T-helper 2 cell treated with Interferon-gamma antibody and Interleukin-4, amounts not matched to agents 5 μg/mL and 100 μg/mL, for 36 hours (primary cell): ENCODE measurements around the gene NEURL1.
"Not testable (repeated sequence)": the region's sequence is repeated elsewhere in the genome, so short reads cannot be mapped to it uniquely, and the experiment has no call there.

Source experiments
- DNase-seq: peaks from one replicate; pipeline ENCODE4 v3.0.0; 2021; ENCODE audit warnings: low spot score
- H3K27ac Mint-ChIP-seq: one replicate; pipeline ENCODE4 v1.8.0; 2021; ENCODE audit warnings: mild to moderate bottlenecking, mixed read lengths
- H3K27me3 Mint-ChIP-seq: one replicate; pipeline ENCODE4 v1.8.0; 2021; ENCODE audit warnings: low read depth, mixed read lengths
- H3K36me3 Mint-ChIP-seq: one replicate; pipeline ENCODE4 v1.8.0; 2021; ENCODE audit warnings: low read depth, mixed read lengths
- H3K4me1 Mint-ChIP-seq: one replicate; pipeline ENCODE4 v1.8.0; 2021; ENCODE audit warnings: low read depth, mixed read lengths
- H3K4me3 Mint-ChIP-seq: one replicate; pipeline ENCODE4 v1.8.0; 2022; ENCODE audit warnings: mild to moderate bottlenecking, moderate library complexity, mixed read lengths
- H3K9me3 Mint-ChIP-seq: one replicate; pipeline ENCODE4 v1.8.0; 2021; ENCODE audit warnings: mixed read lengths

Gene NEURL1

DNA sequence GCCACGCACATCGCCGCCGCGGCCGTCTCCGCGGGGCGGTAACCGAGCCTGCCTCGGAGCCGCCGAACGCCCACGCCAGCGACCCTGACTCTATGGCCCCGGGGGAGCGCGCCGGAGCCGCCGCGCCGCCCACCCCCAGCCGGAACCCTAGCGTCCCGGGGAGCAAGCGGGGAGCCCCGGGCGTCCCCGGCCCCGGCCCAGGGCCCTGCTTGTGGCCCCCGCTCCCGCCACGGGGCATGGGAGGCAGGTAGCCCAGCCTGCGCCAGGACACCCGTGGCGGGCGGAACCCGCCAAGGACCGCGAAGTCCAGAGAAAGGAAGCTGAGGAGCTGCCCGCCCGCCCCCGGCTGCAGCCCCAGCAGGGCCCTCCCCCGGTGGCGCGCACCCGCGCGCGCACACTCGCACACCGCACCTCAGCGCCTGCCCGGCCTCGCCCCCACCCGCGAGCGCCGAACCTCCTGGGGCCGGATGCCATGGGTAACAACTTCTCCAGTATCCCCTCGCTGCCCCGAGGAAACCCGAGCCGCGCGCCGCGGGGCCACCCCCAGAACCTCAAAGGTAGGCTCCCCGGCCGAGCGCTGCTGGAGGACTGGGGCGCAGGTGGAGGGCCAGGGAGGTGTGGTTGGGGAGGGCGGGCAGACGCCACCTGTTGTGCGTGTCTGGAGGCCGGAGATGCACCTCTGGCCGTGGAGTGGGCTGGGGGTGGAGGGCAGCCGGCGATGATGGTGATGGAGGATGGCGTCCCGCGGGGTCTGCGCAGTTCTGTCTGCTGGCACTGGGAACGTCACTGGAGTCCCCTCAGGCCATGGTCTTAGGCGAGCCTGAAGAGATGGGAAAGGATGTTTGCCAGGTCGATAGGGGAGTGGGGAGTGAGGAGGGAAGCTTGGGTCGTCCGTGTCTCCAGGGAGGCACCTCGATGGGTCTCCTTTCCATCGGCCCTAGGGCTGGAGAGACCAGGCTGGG, 692 bp downstream of the NEURL1 start:
- Mint-ChIP-seq H3K27me3 (peaks cover 68% of the 10 kb centered on the region), H3K9me3 (no peaks in the 10 kb centered on the region), H3K4me1 (peaks cover 9% of the 10 kb centered on the region), H3K27ac (no peak overlapping the region), H3K4me3 (peak overlapping the region; percentile 60), H3K36me3 (no peaks in the 10 kb centered on the region)
- peak; percentile 36 for DNase-seq

DNA sequence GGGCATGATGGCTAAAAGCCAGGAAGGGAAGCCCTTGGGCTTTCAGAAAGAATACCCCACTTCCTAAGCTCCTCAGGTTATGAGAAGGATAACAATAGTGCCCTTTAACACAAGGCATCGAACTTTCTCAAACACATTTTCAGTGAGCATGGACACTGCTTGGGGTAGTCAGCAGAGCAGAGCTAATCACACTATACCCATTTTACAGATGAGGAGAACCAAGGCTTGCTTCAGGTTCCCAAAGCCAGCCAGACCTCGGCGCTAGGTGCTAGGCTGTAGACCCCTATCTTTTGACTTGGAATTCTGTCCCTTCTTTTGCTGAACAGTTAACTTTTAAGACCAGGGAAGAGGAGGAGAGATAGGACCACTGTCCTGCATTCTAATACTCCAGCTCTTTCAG, 1.8 kb downstream of the NEURL1 start:
- H3K4me1 Mint-ChIP-seq: peaks cover 9% of the 10 kb centered on the region
- no peaks in the 10 kb centered on the region for H3K36me3 Mint-ChIP-seq
- no peaks in the 10 kb centered on the region for H3K9me3 Mint-ChIP-seq
- no peak for DNase-seq
- peak overlapping the region; percentile 60 for H3K4me3 Mint-ChIP-seq
- peaks cover 73% of the 10 kb centered on the region for H3K27me3 Mint-ChIP-seq
- no peak overlapping the region for H3K27ac Mint-ChIP-seq

DNA sequence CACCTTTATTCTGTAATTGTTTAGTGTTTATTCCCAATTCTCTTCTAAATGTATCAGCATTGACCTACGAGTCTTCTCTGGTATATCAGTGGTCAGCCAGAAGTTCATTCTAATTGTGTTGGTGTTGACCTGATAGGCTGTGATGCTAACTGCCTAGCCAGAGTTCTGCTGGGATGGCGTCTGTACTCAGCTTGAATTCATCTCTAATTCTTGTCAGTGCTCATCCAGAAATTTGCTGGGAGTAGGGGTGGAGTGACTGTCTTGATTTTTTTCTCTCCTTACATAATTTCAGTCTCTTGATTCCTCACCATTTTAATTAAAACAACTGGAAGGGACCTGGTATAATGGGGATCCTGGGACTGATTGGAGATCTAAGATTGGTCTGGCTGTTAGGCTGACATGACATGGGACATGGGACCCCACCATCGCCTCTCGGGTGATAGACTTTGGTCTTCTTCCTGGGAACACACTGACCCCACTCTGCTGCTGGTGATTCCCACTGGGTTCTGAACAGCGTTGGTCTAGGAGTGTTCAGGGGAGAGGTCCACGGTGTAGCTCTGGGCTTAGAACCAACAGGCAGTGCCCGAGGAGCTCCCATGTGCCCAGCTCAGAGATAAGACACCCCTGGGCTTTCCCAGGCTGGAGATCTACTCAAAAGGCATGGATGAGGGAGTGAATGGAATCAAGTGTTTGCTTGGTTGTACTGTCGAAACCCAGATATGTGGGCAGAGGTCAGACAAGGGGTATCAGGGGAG, 3.8 kb downstream of the NEURL1 start:
- Mint-ChIP-seq H3K4me3 (no peak overlapping the region), H3K27ac (no peak overlapping the region), H3K27me3 (peaks cover 78% of the 10 kb centered on the region), H3K36me3 (no peaks in the 10 kb centered on the region), H3K4me1 (peaks cover 19% of the 10 kb centered on the region), H3K9me3 (no peaks in the 10 kb centered on the region)
- no peak for DNase-seq

DNA sequence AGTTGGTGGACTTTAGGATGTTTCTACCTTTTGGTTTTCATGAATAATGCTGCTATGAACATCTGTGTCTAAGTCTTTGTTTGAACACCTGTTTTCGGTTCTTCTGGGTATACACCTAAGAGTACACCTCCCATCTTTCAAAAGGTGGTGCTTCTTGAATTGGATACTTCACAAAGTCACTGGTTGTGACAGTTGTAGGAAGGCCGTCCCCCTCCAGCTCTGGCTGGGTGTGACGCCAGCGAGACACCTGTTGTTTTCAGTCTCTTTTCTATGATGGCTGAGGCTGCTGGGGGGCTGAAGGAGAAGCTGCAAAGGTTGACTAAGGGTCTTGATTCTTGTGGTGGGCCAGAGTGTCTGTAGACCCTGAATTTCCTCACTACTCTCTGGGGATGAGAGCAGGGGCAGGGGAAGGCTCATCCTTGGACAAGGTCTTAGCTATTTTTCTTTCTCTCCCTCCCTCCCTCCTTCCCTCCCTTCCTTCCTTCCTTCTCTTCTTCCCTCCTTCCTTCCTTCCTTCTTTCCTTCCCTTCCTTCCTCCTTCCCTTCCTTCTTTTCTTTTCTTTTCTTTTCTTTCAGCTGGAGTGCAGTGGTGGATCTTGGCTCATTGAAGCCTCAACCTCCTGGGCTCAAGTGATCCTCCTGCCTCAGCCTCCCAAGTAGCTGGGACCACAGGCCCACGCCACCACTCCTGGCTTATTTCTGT, 5.6 kb downstream of the NEURL1 start:
- no peak overlapping the region for H3K27ac Mint-ChIP-seq
- no peak overlapping the region for H3K4me3 Mint-ChIP-seq
- no peaks in the 10 kb centered on the region for H3K36me3 Mint-ChIP-seq
- no peak for DNase-seq
- no peaks in the 10 kb centered on the region for H3K9me3 Mint-ChIP-seq
- peaks cover 75% of the 10 kb centered on the region for H3K27me3 Mint-ChIP-seq
- H3K4me1 Mint-ChIP-seq: peaks cover 18% of the 10 kb centered on the region

DNA sequence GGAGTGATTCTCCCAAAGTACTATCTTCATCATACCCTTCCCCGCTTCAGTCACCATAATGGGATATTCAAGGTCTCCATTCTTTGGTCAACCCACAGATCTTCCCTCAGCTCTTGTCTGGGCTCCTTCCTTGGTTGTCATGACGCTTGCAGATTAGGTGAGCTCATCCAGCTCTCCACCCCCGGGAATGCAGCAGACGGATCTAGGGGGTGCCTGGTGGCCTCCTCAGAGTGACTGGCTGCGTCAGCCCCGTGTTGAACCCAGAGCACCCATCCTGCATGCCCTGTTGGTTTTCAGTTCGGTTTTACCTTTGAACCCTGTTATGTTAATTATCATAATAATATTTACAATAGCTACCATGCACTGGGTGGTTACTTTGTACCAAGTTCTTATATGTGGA, 6.4 kb downstream of the NEURL1 start:
- no peak overlapping the region for H3K27ac Mint-ChIP-seq
- no peaks in the 10 kb centered on the region for H3K9me3 Mint-ChIP-seq
- H3K27me3 Mint-ChIP-seq: peaks cover 71% of the 10 kb centered on the region

DNA sequence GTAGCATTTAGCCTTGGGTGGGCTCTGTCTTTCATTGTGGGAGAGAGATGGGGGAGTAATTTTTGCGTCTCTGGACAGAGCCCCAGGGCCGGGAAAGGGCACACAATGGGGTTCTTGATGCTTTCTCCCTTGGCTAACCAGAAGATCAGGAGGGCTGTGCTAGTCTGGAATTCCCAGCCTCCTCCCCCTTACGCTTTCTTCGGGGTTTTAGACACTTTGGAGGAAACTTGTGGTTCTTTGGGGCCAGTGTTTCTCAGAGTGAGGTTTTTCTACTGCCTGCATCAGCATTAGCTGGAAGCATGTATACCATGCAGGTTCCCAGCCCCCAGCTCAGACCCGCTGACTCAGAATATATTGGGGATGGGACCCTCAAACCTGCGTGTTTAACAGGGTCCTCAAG, 7.0 kb downstream of the NEURL1 start:
- Mint-ChIP-seq H3K9me3 (no peaks in the 10 kb centered on the region), H3K4me1 (peaks cover 22% of the 10 kb centered on the region), H3K27me3 (peaks cover 65% of the 10 kb centered on the region), H3K4me3 (no peak overlapping the region), H3K27ac (no peak overlapping the region), H3K36me3 (no peaks in the 10 kb centered on the region)
- no peak for DNase-seq

More for the DNA sequence above, 6.4 kb downstream of the NEURL1 start:
- peaks cover 22% of the 10 kb centered on the region for H3K4me1 Mint-ChIP-seq
- H3K36me3 Mint-ChIP-seq: no peaks in the 10 kb centered on the region
- DNase-seq: no peak
- H3K4me3 Mint-ChIP-seq: no peak overlapping the region

DNA sequence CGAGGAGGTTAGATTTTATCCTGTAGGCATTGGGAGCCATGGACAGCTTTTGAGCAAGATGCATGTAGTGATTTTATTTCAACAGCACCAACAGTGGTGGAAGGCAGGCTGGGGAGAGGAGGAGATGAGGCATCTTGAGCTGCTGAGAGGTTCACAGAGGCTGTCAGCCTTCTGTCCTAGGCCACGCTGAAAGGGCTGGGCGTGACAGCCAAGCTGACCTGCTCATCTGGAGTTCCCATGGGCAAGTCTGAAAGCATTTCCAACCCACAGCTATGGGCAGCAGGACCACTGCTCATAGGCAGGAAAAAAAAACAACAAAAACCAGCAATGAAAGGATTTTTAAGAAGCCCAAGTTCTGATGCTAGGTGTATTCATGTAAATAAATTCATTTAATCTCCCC, 7.7 kb downstream of the NEURL1 start:
- H3K4me3 Mint-ChIP-seq: no peak overlapping the region
- no peaks in the 10 kb centered on the region for H3K9me3 Mint-ChIP-seq
- peaks cover 22% of the 10 kb centered on the region for H3K4me1 Mint-ChIP-seq
- peaks cover 65% of the 10 kb centered on the region for H3K27me3 Mint-ChIP-seq
- no peak for DNase-seq
- H3K36me3 Mint-ChIP-seq: no peaks in the 10 kb centered on the region
- no peak overlapping the region for H3K27ac Mint-ChIP-seq

DNA sequence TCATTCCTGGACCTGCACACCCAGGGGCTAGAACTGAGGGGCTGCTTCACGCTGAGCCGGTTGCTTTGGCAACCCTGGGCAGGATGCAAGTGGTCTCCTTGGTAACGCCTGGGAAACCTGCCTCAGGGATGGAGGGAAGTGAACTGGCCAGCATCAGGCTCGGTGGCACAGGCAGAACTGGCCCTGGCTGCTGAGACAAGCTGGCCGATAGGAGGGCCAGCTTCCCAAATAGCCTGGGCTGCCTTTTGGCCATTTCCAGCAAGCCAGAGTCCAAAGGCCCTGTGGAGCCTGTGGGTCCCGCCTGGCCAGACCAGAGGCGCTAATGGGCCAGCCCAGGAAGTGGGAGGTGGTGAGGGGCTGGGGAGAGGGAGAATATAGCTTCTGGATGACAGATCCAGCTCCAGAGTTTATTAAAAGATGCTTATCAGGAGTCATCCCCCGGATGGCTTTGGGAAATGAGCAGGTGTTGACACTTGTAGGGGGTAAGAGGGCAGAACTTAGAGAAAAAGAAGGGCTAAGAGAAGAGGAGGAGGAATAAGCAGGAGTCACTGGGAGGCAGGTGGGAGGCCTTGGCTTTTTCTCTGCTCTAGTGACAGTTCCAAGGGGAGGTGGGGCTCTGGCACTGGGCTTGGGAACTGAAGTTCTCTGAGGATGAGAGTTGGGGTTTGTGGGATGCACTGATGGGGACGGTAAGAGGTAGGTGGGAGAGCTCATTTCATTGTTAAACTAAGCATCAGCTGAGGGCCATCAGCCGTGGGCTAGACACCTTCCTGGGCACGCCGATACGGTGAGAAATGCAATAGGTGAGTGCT, 9.6 kb downstream of the NEURL1 start:
- H3K27ac Mint-ChIP-seq: no peak overlapping the region
- no peaks in the 10 kb centered on the region for H3K36me3 Mint-ChIP-seq
- H3K4me3 Mint-ChIP-seq: no peak overlapping the region
- H3K27me3 Mint-ChIP-seq: peaks cover 60% of the 10 kb centered on the region
- H3K9me3 Mint-ChIP-seq: no peaks in the 10 kb centered on the region
- no peak for DNase-seq
- H3K4me1 Mint-ChIP-seq: peaks cover 22% of the 10 kb centered on the region

DNA sequence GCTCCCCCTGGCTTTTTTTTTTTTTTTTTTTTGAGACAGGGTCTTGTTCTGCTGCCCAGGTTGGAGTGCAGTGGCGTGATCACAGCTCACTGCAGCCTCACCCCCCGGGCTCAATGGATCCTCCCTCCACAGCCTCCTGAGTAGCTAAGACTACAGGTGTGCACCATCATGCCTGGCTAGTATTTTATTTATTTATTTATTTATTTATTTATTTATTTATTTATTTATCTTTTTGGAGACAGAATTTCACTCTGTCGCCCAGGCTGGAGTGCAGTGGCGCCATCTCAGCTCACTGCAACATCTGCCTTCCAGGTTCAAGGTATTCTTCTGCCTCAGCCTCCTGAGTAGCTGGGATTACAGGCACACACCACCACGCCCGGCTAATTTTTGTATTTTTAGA, 10.3 kb downstream of the NEURL1 start:
- peaks cover 62% of the 10 kb centered on the region for H3K27me3 Mint-ChIP-seq
- peaks cover 22% of the 10 kb centered on the region for H3K4me1 Mint-ChIP-seq
- not testable (repeated sequence) for H3K9me3 Mint-ChIP-seq, H3K4me3 Mint-ChIP-seq, H3K27ac Mint-ChIP-seq, H3K36me3 Mint-ChIP-seq, DNase-seq

DNA sequence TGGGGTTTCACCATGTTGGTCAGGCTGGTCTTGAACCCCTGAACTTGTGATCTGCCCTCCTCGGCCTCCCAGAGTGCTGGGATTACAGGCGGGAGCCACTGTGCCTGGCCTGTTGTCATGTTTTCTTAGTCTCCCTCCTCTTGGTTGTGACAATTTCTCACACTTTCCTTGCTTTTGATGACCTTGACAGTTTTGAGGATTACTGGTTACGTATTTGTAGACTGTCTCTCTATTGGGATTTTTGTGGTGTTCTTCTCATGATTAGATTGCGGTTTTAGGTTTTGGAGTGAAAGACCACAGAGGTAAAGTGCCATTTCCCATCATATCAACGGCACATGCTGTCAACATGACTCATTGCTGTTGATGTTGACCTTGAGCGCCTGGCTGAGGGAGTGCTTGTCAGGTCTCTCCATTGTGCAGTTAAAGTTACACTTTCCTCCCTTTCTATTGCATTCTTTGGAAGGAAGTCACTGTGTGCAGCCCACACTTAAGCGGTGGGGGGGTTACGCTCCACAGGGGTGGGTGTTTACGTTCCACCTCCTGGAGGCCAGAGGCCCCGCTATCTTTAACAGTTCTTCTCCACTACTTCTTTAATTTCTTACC, 10.8 kb downstream of the NEURL1 start:
- H3K36me3 Mint-ChIP-seq: no peaks in the 10 kb centered on the region
- H3K9me3 Mint-ChIP-seq: no peaks in the 10 kb centered on the region
- peaks cover 57% of the 10 kb centered on the region for H3K27me3 Mint-ChIP-seq
- peak overlapping the region; percentile 60 for H3K27ac Mint-ChIP-seq
- peak overlapping the region; percentile 14 for H3K4me3 Mint-ChIP-seq
- peaks cover 22% of the 10 kb centered on the region for H3K4me1 Mint-ChIP-seq
- DNase-seq: peak; percentile 75

DNA sequence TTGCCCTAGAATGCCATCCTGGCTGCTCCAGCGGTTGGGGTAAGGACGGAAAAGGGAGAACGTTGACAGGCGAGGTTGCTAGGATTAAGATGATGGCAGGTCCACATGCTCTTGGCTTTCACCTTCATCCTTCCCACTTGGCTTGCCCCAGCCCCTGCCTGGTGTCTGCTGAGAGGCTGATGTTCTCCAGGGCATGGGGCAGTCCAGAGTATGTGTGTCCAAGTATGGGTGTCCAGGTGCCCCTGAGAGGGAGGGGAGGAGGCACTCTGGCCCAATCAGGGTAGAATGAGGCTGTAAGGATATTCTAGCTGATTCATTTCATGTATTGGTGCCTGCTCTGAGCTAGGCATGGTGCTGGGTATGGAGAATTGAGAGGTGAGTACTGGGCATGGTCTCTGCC, 12.6 kb downstream of the NEURL1 start:
- Mint-ChIP-seq H3K4me1 (peaks cover 14% of the 10 kb centered on the region), H3K36me3 (no peaks in the 10 kb centered on the region), H3K27me3 (peaks cover 45% of the 10 kb centered on the region), H3K9me3 (no peaks in the 10 kb centered on the region), H3K27ac (no peak overlapping the region), H3K4me3 (no peak overlapping the region)
- no peak for DNase-seq

DNA sequence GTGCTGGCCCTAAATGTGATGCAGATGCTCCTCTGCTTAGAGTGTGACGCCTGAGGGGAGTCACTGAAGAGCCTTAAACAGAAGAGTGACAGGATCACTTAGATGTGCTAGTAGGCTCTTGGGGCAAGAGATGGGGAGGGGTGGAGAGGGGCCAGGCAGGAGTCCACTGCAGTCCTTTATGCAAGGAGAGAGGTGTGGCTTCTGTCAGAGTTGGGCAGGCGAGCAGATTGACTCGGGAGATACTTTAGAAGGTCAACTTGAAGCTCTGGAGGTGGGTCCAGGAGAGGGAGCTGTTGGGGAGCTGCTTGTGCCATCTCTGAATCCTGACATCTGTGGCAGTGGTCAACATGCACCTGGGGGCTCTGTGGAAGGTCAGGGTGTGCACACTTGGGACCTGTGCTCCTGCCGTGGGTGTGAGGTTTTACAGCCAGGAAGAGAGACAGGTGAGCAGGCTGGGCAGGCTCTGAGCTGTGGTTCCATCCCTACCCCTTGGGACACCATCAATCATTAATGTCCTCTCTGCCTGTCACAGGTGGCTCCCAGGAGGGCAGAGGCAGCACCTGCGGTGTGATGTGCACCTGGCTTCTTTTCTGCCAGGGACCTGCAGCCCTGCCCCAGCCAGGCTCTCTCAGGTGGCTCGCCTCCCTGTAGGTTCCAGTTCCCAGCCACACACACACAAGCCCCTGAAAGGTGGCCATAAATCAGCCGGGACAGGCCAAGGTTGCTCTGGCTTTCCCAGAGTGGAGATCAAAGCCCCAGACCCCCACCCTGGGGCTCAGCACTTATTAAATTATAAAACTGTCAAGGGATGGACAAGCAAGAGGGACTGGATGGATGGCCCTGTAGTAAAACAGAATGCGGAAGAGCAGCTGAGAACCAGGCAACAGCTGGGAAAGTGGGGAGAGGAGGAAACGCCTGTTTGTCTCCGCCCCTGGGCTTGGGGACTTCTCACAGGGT, 14.0 kb downstream of the NEURL1 start:
- H3K27ac Mint-ChIP-seq: no peak overlapping the region
- H3K9me3 Mint-ChIP-seq: no peaks in the 10 kb centered on the region
- peaks cover 12% of the 10 kb centered on the region for H3K4me1 Mint-ChIP-seq

More for the DNA sequence above, 14.0 kb downstream of the NEURL1 start:
- Mint-ChIP-seq H3K27me3 (peaks cover 42% of the 10 kb centered on the region), H3K36me3 (no peaks in the 10 kb centered on the region), H3K4me3 (no peak overlapping the region)
- no peak for DNase-seq
